ENCODE measurements around the gene MED9.

MED9 gene

DNA sequence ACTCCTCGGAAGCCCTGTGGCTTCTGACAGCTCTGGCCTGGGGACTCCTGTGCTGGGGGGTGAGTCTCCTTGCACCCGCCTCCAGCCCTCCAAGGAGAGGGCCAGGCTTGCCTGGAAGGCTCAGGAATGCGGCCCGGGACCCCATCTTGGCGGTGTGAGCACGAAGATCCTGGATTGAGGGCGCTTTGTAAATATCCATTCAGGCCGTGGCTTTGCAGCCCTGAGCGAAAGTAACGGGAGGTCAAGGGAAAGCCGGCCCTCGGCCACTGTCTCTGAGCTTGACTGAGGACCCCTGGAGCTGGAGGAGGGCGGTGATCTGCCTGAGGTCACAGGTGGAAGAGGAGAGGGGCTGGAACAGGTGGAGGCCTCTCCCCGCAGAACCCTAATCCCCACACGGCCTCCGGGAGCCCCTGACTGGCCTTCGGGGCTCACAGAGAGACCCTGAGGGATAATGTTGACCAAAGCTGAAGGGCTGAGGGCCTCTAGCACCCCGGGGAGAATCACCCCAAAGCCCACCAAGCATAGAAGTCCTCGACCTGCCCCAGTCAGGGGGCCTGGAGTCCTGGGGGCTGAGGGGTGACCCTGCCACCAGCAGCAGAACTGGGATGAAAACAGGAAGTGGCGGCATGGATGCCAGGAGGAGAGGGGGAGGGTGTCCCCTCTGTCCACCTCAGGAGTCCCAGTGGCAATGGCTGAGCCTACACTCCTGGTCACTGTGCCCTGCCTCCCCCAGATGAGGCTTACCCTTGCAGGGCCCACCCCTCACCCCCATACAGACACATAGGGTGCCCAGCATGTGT, 27.7 kb downstream of the MED9 start:
- DNase-seq (ENCODE audit: low read depth), result no peak

DNA sequence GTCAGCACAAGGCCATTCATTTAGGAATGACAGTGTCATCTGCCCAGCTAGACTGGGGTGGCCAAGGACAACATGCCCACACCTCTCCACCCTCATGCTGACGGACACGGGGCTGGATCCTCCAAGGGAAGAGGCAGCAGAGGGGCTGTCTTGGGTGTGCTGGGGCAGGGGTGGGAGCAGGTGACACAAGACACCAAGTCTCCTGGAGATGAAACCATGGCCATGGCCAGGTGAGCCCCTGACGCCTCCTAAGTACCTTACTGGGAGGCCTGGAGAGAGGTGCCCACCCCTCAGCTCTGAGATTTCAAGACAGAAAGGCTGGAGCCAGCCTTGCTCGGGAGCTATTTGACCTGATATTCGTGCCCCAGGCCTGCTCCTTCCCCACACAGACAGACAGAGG, 28.4 kb downstream of the MED9 start:
- no peak for DNase-seq (ENCODE audit: low read depth)

DNA sequence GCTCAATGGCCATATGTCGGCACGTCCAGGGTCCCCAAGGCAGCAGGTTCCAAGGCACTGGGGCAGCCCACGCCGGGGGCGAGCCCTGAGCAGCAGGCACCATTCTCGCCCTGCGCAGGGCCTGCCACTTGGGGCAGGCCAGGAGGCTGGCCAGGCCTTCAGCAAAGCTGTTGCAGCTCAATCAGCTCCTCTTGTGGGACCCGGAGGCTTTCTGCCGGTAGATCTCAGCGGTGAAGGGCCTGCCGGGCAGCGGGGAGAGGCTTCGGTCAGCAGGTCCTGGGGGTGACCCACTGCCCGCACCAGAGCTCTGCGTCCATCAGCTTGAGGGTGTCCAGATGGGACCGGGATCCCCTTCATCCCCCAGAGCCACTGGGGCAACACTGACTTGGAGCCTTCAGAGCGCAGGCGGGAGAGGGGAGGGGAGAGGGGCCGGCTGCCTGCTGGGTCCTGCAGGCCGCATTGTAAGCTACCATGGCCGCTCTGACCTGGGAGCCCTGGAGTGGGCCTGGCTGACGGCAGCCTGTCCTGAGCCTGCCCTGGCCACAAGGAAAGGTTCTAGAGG, 28.9 kb downstream of the MED9 start:
- no peak for DNase-seq (ENCODE audit: low read depth)

DNA sequence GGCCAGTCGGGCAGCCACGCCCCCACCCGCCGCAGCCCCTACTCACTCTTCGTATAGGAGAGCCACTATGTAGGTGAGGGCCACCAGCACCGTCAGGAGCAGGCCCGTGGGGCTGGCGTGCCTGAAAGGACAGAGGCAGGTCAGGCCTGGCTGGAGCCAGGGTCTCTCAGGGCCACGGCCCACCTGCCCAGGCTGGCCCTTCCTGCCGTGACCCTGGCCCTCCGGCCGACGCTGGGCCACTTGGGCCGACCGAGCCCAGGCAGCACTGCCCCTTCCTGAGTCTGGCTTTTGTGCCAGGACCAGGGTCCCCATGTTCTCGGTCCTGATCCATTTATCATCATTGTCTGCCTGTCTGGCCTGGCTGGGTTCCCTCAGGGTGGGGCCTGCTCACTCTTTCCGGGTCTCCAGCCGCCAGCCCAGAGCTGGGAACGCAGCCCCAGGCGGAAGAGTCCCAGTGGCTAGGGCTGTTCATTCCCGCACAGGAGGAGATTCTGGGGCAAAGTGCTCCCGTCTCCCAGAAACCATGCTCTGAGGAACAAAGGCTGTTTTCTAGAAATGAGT, 29.5 kb downstream of the MED9 start:
- no peak for DNase-seq (ENCODE audit: low read depth)

DNA sequence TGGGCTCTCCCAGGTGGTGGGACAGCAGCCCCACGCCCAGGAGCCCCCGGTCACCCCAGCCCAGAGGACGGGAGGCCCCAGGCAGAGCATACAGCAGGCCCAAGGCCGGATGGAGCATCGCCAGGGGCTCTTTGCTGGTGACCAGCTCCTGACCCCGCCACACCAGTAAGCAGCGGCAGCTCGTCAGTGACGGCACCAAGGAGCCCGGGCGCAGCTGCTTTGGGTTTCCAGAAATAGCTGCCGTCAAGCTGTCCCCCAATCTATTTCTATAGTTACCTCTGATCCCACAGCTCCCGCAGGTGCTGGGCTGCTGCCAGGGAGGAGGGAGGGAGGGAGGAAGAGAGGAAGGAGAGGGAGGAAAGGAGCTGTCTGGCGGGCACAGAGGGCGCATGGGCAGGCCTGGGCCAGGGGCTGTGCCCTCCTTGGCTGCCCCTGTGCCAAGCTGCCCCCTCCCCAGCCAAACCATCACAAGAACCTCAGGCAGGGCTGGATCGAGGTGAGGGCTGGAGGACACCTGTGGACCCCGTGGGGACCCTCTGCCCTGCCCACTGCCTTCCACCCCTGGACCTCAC, 30.2 kb downstream of the MED9 start:
- DNase-seq (ENCODE audit: low read depth), result no peak

DNA sequence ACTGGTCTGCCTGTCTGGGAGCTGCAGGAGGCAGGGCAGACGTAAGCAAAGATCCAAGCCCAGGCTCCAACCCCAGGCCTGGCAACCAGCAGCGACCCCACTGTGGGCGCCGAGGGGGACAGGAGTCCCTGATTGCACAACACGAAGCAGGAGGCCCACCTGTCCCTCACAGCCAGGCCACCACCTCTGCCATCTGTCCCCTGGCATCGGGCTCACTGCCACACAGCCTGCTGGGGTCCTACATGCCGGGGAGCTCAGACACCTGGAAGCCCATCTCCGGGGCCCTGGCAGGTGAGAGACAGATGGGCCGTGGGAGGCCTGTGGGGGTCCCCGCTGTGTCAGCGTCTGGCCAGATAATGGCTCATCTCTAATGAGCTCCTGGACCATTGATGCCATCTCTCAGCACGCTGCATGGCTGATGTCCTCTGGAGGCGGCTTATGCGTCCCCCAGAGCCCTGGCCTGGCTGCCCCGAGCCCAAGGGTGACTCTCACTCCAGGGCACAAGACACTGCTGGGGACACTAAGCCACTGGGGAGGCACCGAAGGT, 30.7 kb downstream of the MED9 start:
- DNase-seq (ENCODE audit: low read depth), result no peak

DNA sequence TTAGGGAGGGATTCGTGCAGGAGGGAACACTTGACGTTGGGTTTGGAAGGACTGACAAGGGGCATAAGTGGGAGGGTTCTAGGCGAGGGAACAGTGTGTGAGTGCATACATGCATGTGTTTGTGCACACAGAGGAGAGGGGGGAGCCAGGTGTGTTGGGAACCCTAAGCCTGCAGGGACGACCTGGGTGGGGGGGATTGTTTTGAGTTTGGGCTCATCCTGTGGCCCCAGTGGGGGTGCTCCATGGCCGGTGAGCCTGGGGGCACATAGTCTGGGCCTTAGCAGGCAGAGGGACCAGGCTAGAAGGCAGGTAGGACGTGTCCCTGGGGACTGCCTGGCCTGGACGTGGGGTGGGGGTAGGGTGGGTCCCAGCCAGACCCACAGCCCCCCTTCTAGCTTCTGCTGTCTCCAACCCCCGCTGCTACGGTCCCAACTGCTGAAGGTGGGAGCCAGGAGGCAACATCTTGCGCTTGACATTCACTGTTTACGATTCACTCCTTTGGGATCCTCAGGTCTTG, 31.3 kb downstream of the MED9 start:
- DNase-seq (ENCODE audit: low read depth), result no peak

DNA sequence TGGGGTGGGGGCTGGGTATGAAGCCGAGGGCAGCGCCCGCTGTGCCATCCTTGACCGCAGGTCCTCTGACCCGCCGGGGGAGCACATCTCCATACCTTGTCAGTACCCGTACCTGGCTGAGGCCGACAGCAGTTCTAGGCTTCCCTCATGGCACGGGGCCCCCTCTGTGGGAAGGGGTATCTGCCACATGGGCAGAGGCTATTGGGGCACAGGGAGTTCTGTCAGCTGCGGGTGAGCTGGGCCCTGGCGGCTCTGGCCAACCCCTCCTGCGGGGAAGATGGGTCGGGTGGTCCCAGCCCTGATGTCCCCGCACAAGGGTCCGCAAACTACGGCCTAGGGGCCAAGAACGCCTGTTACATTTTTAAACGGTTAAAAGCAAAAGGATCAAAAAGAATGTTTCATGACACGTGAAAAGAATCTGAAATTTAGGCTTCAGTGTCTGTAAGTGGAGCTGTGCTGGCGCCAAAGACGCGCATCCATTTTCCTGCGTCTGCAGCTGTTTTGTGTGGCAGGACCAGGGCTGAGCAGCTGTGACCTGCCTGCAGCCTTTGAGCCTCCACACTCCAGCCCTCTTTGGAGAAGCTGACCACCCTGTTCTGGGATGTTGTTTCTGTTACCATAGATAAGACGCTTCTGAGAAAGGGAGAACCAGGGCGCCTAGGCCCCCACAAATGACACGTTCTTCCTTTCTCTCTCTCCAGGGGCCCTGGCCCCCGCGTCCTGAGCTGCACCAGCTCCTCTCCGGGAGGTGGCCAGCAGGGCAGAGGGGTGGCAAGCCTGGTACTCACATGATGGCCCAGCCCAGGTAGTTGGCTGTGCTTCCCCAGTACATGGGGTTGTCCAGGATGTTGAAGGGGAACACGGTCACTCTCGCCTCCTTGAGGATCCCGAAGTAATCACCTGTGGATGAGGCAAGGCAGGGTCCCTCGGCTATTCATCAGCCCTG, 32.1 kb downstream of the MED9 start:
- DNase-seq (ENCODE audit: low read depth), result no peak

DNA sequence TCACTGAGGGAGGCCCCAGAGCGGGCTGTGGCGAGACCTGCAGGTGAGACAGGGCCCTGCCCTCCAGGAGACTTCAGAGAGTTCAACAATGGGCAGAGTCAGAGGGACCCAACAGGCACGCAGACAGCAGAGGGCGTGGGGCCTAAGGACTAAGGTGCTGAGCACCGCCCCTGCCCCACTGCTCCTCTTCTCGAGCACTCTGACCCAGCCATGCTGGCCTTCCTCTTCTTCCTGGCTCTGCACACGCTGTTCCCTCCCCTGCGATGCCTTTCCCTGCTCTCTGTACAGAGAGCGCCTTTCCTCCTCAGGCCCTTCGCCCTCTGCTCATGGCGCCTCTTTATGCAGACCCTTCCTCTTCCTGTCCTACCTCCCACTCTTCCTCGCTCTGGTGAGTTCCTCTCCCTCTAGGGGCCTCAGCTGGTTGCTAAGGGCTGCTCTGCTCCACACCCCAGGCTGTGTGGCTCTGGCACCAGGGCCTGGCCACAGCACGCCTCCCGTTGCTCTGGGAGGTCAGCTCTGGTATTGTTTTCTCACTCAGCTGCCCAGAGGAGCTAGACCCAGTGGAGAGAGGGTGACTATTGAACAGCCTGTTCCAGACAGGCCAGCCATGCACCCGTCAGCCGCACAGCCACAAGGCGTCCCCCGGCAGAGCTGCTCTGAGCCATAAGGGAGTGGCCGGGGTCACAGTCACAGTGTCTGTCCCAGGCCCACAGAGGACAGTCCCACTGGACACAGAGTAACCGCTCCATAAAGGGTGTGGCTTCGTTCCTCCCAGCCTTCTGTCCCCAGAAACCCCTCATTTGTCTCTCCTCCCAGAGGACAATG, 33.0 kb downstream of the MED9 start:
- DNase-seq (ENCODE audit: low read depth), result no peak

DNA sequence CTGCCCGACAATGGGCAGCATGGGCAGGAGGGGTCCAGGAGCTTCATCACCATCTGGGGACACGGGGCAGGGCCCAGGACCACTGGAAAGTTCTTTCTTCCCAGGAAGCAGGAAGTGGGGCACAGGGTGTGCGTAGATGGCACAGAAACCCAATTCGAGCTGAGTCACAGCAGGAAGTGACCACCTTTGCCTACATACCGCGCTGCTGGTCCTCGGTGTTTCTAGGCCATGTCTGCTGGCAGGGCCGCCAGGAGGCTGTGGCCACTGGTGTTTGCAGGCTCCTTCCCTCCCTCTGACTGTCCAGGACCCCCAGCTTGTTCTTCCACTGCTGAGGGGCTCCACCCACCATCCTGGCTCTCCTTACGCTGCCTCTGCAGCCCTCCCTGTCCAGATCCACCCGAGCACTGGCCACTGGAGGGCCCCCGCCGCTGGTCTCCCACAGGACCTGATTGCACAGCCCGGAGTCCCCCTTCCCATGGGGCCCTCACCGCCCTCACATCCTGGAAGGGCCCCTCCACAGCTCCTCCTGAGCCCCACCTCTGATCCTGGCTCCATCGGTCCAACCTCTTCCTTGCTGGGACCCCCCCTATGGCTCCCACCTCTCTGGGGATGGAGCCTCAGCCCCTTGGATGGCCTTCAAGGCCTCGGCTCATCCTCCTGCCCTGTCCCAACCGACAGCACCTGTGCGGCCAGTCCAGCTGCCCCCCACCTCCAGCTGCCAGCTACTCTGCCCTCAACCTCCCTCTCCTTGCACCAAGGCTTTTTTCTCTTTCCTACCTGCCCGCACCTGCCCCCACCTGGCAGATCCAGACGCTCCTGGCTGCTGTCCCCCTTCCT, 33.9 kb downstream of the MED9 start:
- no peak for DNase-seq (ENCODE audit: low read depth)

DNA sequence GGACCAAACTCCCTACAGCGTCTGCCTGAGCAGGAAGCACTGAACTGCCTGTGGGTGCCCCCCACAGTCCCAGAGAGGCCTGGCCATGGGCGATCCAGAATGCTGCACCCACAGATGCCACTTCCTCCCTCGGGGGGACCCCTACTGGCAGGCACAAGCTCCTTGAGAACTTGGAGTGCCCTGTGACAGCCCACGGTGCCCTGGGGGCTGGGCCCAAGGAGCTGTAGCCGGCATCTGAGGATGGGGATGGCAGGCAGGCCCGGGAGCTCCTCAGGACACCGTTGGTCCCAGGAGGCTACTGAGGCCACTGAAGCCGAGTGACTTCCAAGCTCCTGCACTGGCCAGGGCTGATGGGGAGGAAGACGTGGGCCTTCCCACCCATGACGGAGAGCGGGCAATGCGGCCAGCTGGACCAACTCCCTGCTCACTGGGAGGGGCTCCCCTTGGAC, 34.5 kb downstream of the MED9 start:
- DNase-seq (ENCODE audit: low read depth), result no peak

DNA sequence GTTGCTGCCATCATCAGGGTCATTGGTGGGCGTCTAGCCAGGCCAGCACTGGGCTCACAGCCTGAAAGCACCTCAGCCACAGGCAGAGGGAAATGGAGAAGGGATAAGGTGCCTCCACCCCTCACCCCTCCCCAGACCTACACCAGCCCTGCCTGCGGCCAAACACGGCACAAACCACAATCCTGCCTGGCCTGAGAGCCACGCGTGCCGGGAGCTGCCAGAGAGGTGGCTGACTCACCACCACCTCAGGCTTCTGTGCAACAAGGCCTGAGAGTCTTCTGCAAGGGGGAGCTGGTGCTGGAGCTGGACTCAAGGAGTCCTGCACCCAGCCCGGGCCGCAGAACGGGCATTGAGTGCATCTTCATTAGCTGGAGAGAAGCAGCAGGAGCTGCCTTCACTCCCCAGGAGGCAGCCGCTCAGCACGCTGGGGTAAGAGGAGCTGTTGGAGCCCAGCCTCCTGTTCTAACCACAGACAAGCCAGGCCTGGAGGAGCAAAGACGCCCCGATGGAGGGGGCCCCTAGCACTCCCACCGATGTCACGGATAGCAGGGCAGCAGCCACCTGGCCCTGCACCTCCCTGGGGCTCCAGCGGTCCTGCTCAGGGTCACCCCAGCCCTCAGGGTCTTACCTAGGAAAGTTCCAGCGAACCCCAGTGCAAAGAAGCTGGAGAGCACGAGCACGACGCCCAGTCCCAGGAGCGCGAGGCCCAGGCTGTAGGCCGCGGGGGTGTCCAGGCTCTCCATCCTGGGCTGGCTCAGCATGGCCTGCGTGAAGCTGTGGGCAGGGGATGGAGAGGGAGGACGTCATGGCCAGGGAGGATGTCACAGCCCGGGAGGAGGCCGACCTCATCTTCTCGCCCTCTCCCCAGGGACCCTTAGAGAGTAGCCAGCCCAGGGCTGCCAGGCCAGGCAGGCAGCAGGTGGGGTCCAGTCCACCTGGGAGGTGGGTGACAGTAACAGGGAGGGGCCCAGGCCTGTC, 35.4 kb downstream of the MED9 start:
- no peak for DNase-seq (ENCODE audit: low read depth)

DNA sequence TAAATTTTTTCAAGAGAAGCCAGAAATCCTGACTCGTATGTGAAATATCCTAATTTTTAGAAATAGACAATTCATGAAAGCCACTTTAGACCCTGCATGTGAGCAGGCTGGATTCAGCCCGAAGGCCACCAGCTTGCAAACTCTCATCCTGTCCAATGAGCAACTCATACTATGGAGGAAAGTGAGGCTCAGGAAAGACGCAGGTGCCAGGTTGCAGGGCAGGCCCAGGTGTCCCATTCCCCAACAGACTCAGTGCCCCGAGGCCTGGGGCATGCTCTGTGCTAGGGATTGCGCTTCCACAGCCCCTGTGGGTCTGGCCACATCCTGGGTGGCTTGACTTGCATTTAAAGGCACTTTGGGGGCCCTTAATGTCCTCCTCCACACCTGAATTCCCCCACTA, 36.1 kb downstream of the MED9 start:
- DNase-seq (ENCODE audit: low read depth), result no peak

DNA sequence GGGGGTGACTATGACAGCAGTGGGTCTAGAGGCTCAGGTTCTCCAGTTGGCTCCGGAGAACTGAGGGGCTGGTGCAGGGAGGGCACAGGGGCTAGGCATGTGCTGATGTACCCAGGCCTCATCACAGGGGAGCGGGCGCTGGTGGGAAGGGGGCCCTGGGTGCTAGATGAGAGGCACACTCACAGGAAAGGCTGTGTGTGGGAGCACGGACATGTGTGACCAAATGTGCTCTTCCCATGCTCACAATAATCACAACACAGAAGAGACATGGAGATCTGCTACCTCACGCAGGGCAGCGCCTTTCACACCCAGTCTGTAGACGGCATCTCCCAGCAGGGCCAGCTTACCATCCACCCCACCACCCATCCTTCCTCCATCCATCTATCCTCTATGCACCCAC, 36.8 kb downstream of the MED9 start:
- DNase-seq (ENCODE audit: low read depth), result no peak

DNA sequence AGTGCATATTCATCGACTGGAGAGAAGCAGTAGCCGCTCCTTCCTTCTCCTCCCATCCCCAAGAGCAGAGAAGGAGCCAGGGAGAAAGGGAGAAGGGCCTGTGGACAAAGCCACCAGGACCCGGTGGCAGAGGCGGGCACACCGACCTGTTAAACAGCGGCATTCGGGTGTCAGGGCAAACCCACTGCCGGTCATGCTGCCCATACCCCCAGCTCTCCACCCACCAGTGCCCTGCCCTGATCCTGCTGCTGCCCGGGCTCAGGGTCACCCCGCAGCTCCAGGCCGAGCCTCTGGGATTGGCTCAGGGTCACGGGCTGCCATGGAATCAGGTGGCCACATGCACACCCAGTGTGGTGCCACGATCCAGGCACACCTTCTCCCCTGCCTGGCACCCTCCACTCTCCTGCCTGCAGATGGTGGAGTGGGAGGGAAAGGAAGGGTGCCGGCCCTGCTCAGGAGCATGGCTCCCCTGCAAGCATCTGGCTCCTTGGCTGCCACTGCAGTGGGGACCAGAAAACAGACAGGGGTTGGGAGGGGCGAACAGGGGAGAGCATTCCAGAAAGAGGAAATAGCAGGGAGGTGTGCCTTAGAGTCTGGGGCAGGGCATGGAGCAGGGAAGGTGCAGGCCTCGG, 37.7 kb downstream of the MED9 start:
- no peak for DNase-seq (ENCODE audit: low read depth)

DNA sequence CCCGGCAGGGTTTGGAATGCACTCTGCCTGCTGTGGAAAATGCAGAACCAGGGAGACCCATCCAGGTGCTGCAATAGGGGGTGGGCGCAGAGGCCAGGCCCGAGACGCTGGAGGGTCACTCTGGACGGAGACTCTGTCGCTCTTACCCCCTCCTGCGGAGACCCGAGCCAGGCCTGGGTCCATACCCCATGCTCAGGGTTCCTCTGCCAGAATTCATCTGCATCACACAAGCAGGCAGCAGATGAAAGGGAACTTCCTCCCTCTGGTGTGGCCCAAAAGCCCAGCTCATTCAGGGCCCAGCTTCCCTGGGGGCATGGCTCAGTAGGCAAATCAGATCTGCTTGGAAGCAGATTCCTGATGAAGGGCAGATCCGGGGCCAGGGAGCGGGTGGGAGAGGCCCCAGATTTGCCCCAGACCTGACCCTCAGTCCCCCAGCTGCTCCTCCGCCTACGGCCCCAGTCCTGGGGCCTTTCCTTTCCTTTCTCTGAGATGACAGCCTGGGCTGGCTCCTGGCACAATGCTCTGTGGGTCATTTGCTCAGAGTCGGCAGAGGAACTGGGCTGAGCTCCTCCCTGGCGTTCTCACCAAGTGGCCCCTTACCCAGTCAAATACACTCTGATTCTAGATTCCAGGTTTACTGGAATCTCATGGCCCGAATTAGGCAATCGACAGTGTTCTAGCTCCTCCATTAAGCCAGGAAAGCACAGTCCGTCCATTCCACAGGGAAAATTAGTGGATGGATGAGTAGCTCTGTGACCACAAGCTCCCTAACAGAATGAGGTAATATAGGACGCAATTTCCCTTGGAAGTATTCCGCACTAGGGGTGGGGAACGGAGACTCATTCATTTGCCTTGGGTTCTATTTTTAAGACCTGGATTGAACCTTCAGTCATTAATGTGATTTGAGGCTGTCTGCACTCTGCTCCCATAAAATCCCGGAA, 38.5 kb downstream of the MED9 start:
- DNase-seq (ENCODE audit: low read depth), result no peak

All from T follicular helper cell (primary cell).